SU-DHL-6 (cell line): ENCODE results near the gene NSMCE4A.

ENCODE experiments used
- H2AFZ ChIP-seq: fragments of 200-600 bp; sonication (generic); 2 replicates; pipeline ENCODE4 v1.6.1; 2014; ENCODE audit warnings: low read depth, mild to moderate bottlenecking, moderate library complexity, mixed read lengths, antibody characterized with exemption, low read length; ENCODE audit not compliant: severe bottlenecking
- H3F3A ChIP-seq: fragments of 200-600 bp; shearing (Covaris generic); 2 replicates; pipeline ENCODE4 v1.6.0; 2016; ENCODE audit warnings: antibody characterized with exemption, mild to moderate bottlenecking; ENCODE audit not compliant: insufficient read depth
- H3K27ac ChIP-seq: fragments of 200-600 bp; sonication (generic); 2 replicates; pipeline ENCODE4 v1.5.1; 2016; ENCODE audit warnings: low read depth, mild to moderate bottlenecking, low read length, moderate library complexity, mixed read lengths
- H3K27me3 ChIP-seq: fragments of 200-600 bp; sonication (generic), shearing (Covaris generic); 2 replicates; pipeline ENCODE4 v1.6.0; 2014; ENCODE audit warnings: mild to moderate bottlenecking, low read length
- H3K36me3 ChIP-seq: fragments of 200-600 bp; sonication (generic); 2 replicates; pipeline ENCODE4 v1.6.1; 2014; ENCODE audit warnings: mild to moderate bottlenecking, low read length, mixed read lengths
- H3K4me2 ChIP-seq: fragments of 300-600, 200-600 bp; shearing (Covaris generic), sonication (generic); 2 replicates; pipeline ENCODE4 v1.6.0; 2014; ENCODE audit warnings: low read length, low read depth, mild to moderate bottlenecking; ENCODE audit not compliant: poor library complexity, severe bottlenecking
- H3K4me3 ChIP-seq: fragments of 200-600 bp; sonication (generic); 2 replicates; pipeline ENCODE4 v1.5.1; 2014; ENCODE audit warnings: antibody characterized with exemption, low read length, mild to moderate bottlenecking, mixed read lengths; ENCODE audit not compliant: insufficient read depth, poor library complexity, severe bottlenecking
- H3K79me2 ChIP-seq: fragments of 200-600 bp; sonication (generic); 2 replicates; pipeline ENCODE4 v1.6.1; 2014; ENCODE audit warnings: mild to moderate bottlenecking, low read length, moderate library complexity; ENCODE audit not compliant: insufficient read depth
- H3K9ac ChIP-seq: fragments of 200-600 bp; sonication (generic); 2 replicates; pipeline ENCODE4 v1.7.0; 2014; ENCODE audit warnings: mild to moderate bottlenecking, low read length
- H3K9me2 ChIP-seq: fragments of 200-600 bp; sonication (generic); replicated peaks from 2 replicates; pipeline ENCODE4 v1.6.1; 2014; ENCODE audit warnings: low read length; ENCODE audit not compliant: insufficient read depth
- H3K9me3 ChIP-seq: fragments of 200-600 bp; sonication (generic); 2 replicates; pipeline ENCODE4 v1.6.1; 2014; ENCODE audit warnings: low read length, mixed read lengths; ENCODE audit not compliant: insufficient read depth
- H4K20me1 ChIP-seq: fragments of 200-600 bp; sonication (generic); 2 replicates; pipeline ENCODE4 v1.6.1; 2014; ENCODE audit warnings: low read depth, mild to moderate bottlenecking, antibody characterized with exemption, low read length, moderate library complexity, mixed read lengths
- CTCF ChIP-seq: fragments of 200-600 bp; sonication (generic); IDR thresholded peaks from one replicate; pipeline ENCODE4 v1.5.1; 2017; ENCODE audit warnings: antibody characterized with exemption, mild to moderate bottlenecking, low read length, moderate library complexity; ENCODE audit not compliant: insufficient read depth, poor library complexity, severe bottlenecking
- EZH2phosphoT487 ChIP-seq: fragments of 200-600 bp; sonication (generic), shearing (Covaris generic); conservative IDR thresholded peaks from 2 replicates; pipeline ENCODE4 v1.6.1; 2018; ENCODE audit warnings: mild to moderate bottlenecking, antibody characterized with exemption, low read length, moderate library complexity, mixed read lengths

NSMCE4A gene

GRCh38 chr10:121914661-121915060 lies 60.4 kb downstream of the NSMCE4A start:
- H3F3A ChIP-seq = no peaks in the 10 kb centered on the region
- H3K9ac ChIP-seq = no peak overlapping the region
- no peak overlapping the region for H2AFZ ChIP-seq
- no peak overlapping the region for H3K27ac ChIP-seq
- no peaks in the 10 kb centered on the region for H3K27me3 ChIP-seq
- H4K20me1 ChIP-seq = no peaks in the 10 kb centered on the region
- no peaks in the 10 kb centered on the region for H3K9me3 ChIP-seq
- TF ChIP-seq EZH2phosphoT487 (no peak), CTCF (no peak)
- no peak overlapping the region for H3K4me3 ChIP-seq
- 0 out of 2 replicates have a peak, but pooled peaks cover 5% of the 10 kb centered on the region for H3K79me2 ChIP-seq
- no peaks in the 10 kb centered on the region for H3K9me2 ChIP-seq
- no peak overlapping the region for H3K4me2 ChIP-seq
- peaks cover 8% of the 10 kb centered on the region; the same call in 1 of the 2 replicates for H3K36me3 ChIP-seq

GRCh38 chr10:121911421-121911697 lies 63.7 kb downstream of the NSMCE4A start:
- Histone ChIP-seq H3K36me3 (peaks cover 8% of the 10 kb centered on the region; the same call in 1 of the 2 replicates), H3K27ac (no peak overlapping the region)

GRCh38 chr10:121910673-121911420 lies 64.2 kb downstream of the NSMCE4A start:
- H3K9ac ChIP-seq = no peak overlapping the region
- H3K36me3 ChIP-seq = peaks cover 8% of the 10 kb centered on the region; the same call in 1 of the 2 replicates
- H3K9me2 ChIP-seq = no peaks in the 10 kb centered on the region
- no peaks in the 10 kb centered on the region for H4K20me1 ChIP-seq
- no peaks in the 10 kb centered on the region for H3K9me3 ChIP-seq
- H3K27ac ChIP-seq = no peak overlapping the region
- no peak overlapping the region for H2AFZ ChIP-seq
- H3K4me3 ChIP-seq = no peak overlapping the region
- H3K27me3 ChIP-seq = no peaks in the 10 kb centered on the region
- 0 out of 2 replicates have a peak, but pooled peaks cover 5% of the 10 kb centered on the region for H3K79me2 ChIP-seq
- TF ChIP-seq EZH2phosphoT487 (no peak), CTCF (no peak)
- no peaks in the 10 kb centered on the region for H3F3A ChIP-seq
- H3K4me2 ChIP-seq = no peak overlapping the region

More at GRCh38 chr10:121911421-121911697, 63.7 kb downstream of the NSMCE4A start:
- Histone ChIP-seq H3K79me2 (0 out of 2 replicates have a peak, but pooled peaks cover 5% of the 10 kb centered on the region), H3K9me2 (no peaks in the 10 kb centered on the region), H3K9ac (no peak overlapping the region), H4K20me1 (no peaks in the 10 kb centered on the region), H3F3A (no peaks in the 10 kb centered on the region), H3K4me2 (no peak overlapping the region), H2AFZ (no peak overlapping the region), H3K27me3 (no peaks in the 10 kb centered on the region), H3K9me3 (no peaks in the 10 kb centered on the region), H3K4me3 (no peak overlapping the region)
- TF ChIP-seq CTCF = no peak
- TF ChIP-seq EZH2phosphoT487 = no peak
